CD14-positive monocyte (primary cell): ENCODE measurements around the gene BCL2L11. TPM values are rescaled to one million over a fixed set of nuclear protein-coding genes. Genes with fewer than 3 reads are reported as not detected.

Source experiments
- DNase-seq, 3 donors: peaks; one replicate each; pipeline ENCODE4 v3.0.0-alpha.2; 2011 to 2022
- H2AFZ ChIP-seq: 2 replicates; pipeline ENCODE4 v1.6.0; 2012; ENCODE audit warnings: mild to moderate bottlenecking, low read depth, low read length, inconsistent platforms; ENCODE audit not compliant: insufficient read depth, poor library complexity, severe bottlenecking
- H3K27ac ChIP-seq, 2 donors: 1 replicate in 1 of 2; 2 replicates in 1 of 2; pipeline ENCODE4 v1.5.1; 2012 to 2013; ENCODE audit warnings: low read length in 2 of 2, control low read depth in 1 of 2, inconsistent platforms in 1 of 2, low read depth in 1 of 2, mild to moderate bottlenecking in 1 of 2
- H3K27me3 ChIP-seq, 2 donors: one replicate each; pipeline versions ENCODE4 v1.6.0 to v1.6.1; 2011 to 2013; ENCODE audit warnings: low read length in 2 of 2; ENCODE audit not compliant: control insufficient read depth in 2 of 2, insufficient read depth in 2 of 2
- H3K36me3 ChIP-seq, 2 donors: replicated peaks in 1 of 2; 1 replicate in 1 of 2; 2 replicates in 1 of 2; pipeline versions ENCODE4 v1.5.1 to v1.6.1; 2012 to 2013; ENCODE audit warnings: low read length in 2 of 2, control low read depth in 1 of 2, inconsistent platforms in 1 of 2, mild to moderate bottlenecking in 1 of 2; ENCODE audit not compliant: insufficient read depth in 2 of 2, control insufficient read depth in 1 of 2
- H3K4me1 ChIP-seq, 2 donors: 1 replicate in 1 of 2; 2 replicates in 1 of 2; pipeline versions ENCODE4 v1.5.1 to v1.6.1; 2012 to 2013; ENCODE audit warnings: low read length in 2 of 2, control low read depth in 1 of 2, inconsistent platforms in 1 of 2, mild to moderate bottlenecking in 1 of 2, moderate library complexity in 1 of 2; ENCODE audit not compliant: insufficient read depth in 2 of 2, control insufficient read depth in 1 of 2
- H3K4me2 ChIP-seq: replicated peaks from 2 replicates; pipeline ENCODE3; 2012; ENCODE audit warnings: low read length, moderate library complexity, mild to moderate bottlenecking; ENCODE audit not compliant: poor library complexity, severe bottlenecking; ENCODE audit errors: extremely low read depth
- H3K4me3 ChIP-seq, 3 experiments: fragments of 200-600 bp in 1 of 3; sonication (generic) in 1 of 3; replicated peaks in 1 of 3; 1 replicate in 2 of 3; 2 replicates in 1 of 3; pipeline ENCODE4 v1.5.1; 2011 to 2013; ENCODE audit warnings: low read length in 3 of 3, mild to moderate bottlenecking in 3 of 3, control low read depth in 2 of 3, low read depth in 2 of 3, inconsistent platforms in 1 of 3, moderate library complexity in 1 of 3
- H3K79me2 ChIP-seq: 2 replicates; pipeline ENCODE4 v1.6.0; 2012; ENCODE audit warnings: mild to moderate bottlenecking, control low read depth, inconsistent platforms, low read length, moderate library complexity; ENCODE audit not compliant: insufficient read depth
- H3K9ac ChIP-seq: 2 replicates; pipeline ENCODE4 v1.6.0; 2017; ENCODE audit warnings: low read length, mild to moderate bottlenecking; ENCODE audit not compliant: insufficient read depth, poor library complexity, severe bottlenecking
- H3K9me3 ChIP-seq, 2 donors: replicated peaks in 1 of 2; 1 replicate in 1 of 2; 2 replicates in 1 of 2; pipeline versions ENCODE4 v1.5.1 to v1.6.1; 2012 to 2013; ENCODE audit warnings: low read length in 2 of 2, control low read depth in 1 of 2; ENCODE audit not compliant: control insufficient read depth in 1 of 2, insufficient read depth in 1 of 2
- H4K20me1 ChIP-seq: 2 replicates; pipeline ENCODE4 v1.6.0; 2012; ENCODE audit warnings: mild to moderate bottlenecking, low read length, control low read depth, moderate library complexity; ENCODE audit not compliant: insufficient read depth
- H3K27ac Mint-ChIP-seq, 7 donors: one replicate each; pipeline ENCODE4 v1.8.0; 2020; ENCODE audit warnings: mild to moderate bottlenecking in 7 of 7, mixed read lengths in 7 of 7, moderate library complexity in 6 of 7, inconsistent platforms in 2 of 7
- H3K27me3 Mint-ChIP-seq, 3 donors: one replicate each; pipeline ENCODE4 v1.8.0; 2021 to 2022; ENCODE audit warnings: low read depth in 3 of 3, mild to moderate bottlenecking in 3 of 3, mixed read lengths in 3 of 3, moderate library complexity in 3 of 3, inconsistent platforms in 1 of 3
- H3K36me3 Mint-ChIP-seq, 2 donors: one replicate each; pipeline ENCODE4 v1.8.0; 2020; ENCODE audit warnings: mixed read lengths in 2 of 2, inconsistent platforms in 1 of 2, mild to moderate bottlenecking in 1 of 2
- H3K4me1 Mint-ChIP-seq: one replicate; pipeline ENCODE4 v1.8.0; 2020; ENCODE audit warnings: mild to moderate bottlenecking, mixed read lengths
- H3K4me3 Mint-ChIP-seq, 2 donors: one replicate each; pipeline ENCODE4 v1.8.0; 2020; ENCODE audit warnings: mild to moderate bottlenecking in 2 of 2, mixed read lengths in 2 of 2, moderate library complexity in 1 of 2
- H3K9me3 Mint-ChIP-seq, 7 donors: one replicate each; pipeline ENCODE4 v1.8.0; 2020 to 2022; ENCODE audit warnings: mixed read lengths in 7 of 7, mild to moderate bottlenecking in 6 of 7, moderate library complexity in 6 of 7, inconsistent platforms in 2 of 7
- CTCF ChIP-seq: fragments of 200-600 bp; IDR thresholded peaks from one replicate; pipeline ENCODE4 v1.8.0; 2022; ENCODE audit warnings: antibody characterized with exemption, mild to moderate bottlenecking
- WGBS: methylation state at CpG from one replicate; pipeline ENCODE4 v1.1.5; 2013; ENCODE audit warnings: missing lambda C conversion rate; ENCODE audit not compliant: insufficient coverage; 5-methylcytosine and 5-hydroxymethylcytosine counted together
- intact Hi-C, 2 donors: fragments of 100-400 bp; cut with micrococcal nuclease; formaldehyde crosslinking; loops; one replicate each; pipeline versions ENCODE4 v1.15.0 to v1.15.1; 2023
- polyA plus RNA-seq, 3 donors: library from polyadenylated mRNA; depleted of rRNA in 1 of 3; unstranded in 2 of 3; stranded (reverse) in 1 of 3; fragments of 300-500 nt in 2 of 3; fragments of >200 nt in 1 of 3; fragmentation: Illumina TruSeq in 2 of 3; gene quantifications; 1 replicate in 2 of 3; 2 replicates in 1 of 3; pipeline ENCODE4 v1.2.3, GENCODE V29; 2012 to 2021

BCL2L11 gene
- polyA plus RNA-seq, 3 donors = 8.8 to 27.6 (median 20.4) TPM

DNA sequence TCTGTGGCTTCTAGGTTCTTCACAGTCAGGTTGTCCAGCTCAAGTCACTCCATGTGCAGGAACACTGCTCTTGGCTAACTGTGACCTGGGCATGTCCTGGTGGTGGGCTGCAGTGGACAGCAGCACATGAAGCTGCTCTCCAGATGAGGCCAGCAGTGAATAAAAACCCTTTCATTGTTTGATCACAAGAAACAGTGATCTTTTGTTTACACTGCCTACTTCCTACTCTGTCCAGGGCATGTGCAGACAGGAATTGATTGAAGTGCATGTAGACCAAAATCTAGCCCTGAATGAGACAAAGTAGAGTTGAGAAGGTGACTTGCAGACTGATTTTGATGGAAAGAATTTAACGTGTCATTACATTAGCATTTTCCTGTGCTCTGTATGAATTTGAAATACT lies 34.9 kb downstream of the BCL2L11 start:
- Histone ChIP-seq H3K4me2 (no peak overlapping the region), H3K27me3 (no peaks in the 10 kb centered on the region), H2AFZ (no peak overlapping the region), H3K9me3 (no peaks in the 10 kb centered on the region), H4K20me1 (peaks cover 96% of the 10 kb centered on the region), H3K4me1 (no peaks in the 10 kb centered on the region), H3K27ac (no peak overlapping the region), H3K36me3 (peaks cover 64 to 98% of the 10 kb centered on the region in 2 donors), H3K4me3 (no peak overlapping the region), H3K9ac (no peak overlapping the region), H3K79me2 (peaks cover 9% of the 10 kb centered on the region)
- WGBS = no CpG with 5 or more reads among the region's 1 CpG
- peaks cover 95 to 96% of the 10 kb centered on the region in 2 donors for H3K36me3 Mint-ChIP-seq
- intact Hi-C loops = no loop called here
- peak overlapping the region in 1 of 2 donors; percentile 12 for H3K4me3 Mint-ChIP-seq
- no peaks in the 10 kb centered on the region for H3K9me3 Mint-ChIP-seq
- TF ChIP-seq CTCF = no peak
- H3K27me3 Mint-ChIP-seq = no peaks in the 10 kb centered on the region
- H3K4me1 Mint-ChIP-seq = no peaks in the 10 kb centered on the region
- H3K27ac Mint-ChIP-seq = peak overlapping the region in 3 of 7 donors; percentile 39 to 71 (median 59)
- no peak for DNase-seq

DNA sequence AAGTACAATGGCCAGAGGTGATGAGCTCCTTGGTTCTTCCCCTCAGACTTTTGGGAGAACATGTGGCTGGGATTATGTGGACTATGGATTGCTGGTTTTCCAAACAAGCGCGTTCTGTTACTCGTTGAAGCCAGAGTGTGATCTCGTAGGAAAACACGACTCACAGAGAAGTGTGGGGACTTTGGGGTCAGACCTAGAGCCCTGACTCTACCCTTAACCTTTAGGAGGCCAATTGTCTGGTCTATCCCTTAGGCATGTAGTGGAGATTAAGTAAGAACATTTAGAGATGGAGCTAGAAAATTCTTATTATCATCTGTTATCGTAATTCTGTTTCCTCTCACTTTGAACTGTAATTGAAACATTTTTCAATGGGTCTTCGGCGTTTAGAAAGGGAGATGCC lies 35.8 kb downstream of the BCL2L11 start:
- H3K4me2 ChIP-seq = no peak overlapping the region
- no peaks in the 10 kb centered on the region for H3K4me1 ChIP-seq
- no peak overlapping the region for H3K4me3 Mint-ChIP-seq

More for the DNA sequence above, 35.8 kb downstream of the BCL2L11 start:
- no peaks in the 10 kb centered on the region for H3K9me3 Mint-ChIP-seq
- no peak overlapping the region for H3K4me3 ChIP-seq
- no peaks in the 10 kb centered on the region for H3K27me3 Mint-ChIP-seq
- 100% methylated on average over 2 of the region's 8 CpGs for WGBS
- no peak for TF ChIP-seq CTCF
- peaks cover 95% of the 10 kb centered on the region in 2 donors for H3K36me3 Mint-ChIP-seq
- H3K27ac ChIP-seq = no peak overlapping the region
- H3K27me3 ChIP-seq = no peaks in the 10 kb centered on the region
- DNase-seq = no peak
- peaks cover 62 to 98% of the 10 kb centered on the region in 2 donors for H3K36me3 ChIP-seq
- H3K27ac Mint-ChIP-seq = no peak overlapping the region
- H2AFZ ChIP-seq = no peak overlapping the region
- H3K9ac ChIP-seq = no peak overlapping the region
- peaks cover 96% of the 10 kb centered on the region for H4K20me1 ChIP-seq
- H3K79me2 ChIP-seq = peaks cover 9% of the 10 kb centered on the region
- intact Hi-C loops = no loop called here
- H3K9me3 ChIP-seq = no peaks in the 10 kb centered on the region
- peaks cover under 1% of the 10 kb centered on the region for H3K4me1 Mint-ChIP-seq
